Adrenal gland (tissue), 5 donors: Measurements from ENCODE around the gene ALKBH4.

ENCODE experiments used
- CTCF ChIP-seq, 6 experiments: fragments of 450-650 bp in 4 of 6; fragments of 200-600 bp in 2 of 6; sonication (generic) in 1 of 6; IDR thresholded peaks; 1 replicate in 5 of 6; 2 replicates in 1 of 6; pipeline versions ENCODE4 v1.5.1 to v1.8.0; 2016 to 2021; ENCODE audit warnings: antibody characterized with exemption in 6 of 6, mild to moderate bottlenecking in 2 of 6, moderate library complexity in 1 of 6
- POLR2A ChIP-seq, 2 donors: fragments of 450-650 bp; IDR thresholded peaks; one replicate each; pipeline ENCODE4 v1.6.1; 2017; ENCODE audit warnings: antibody characterized with exemption in 2 of 2, mild to moderate bottlenecking in 2 of 2, moderate library complexity in 1 of 2
- donor health status: DM: no; HTN: no; CAD: no.

GRCh38 chr7:102460467-102460866 lies 4.2 kb downstream of the ALKBH4 start:
- TF ChIP-seq POLR2A (IDR thresholded peaks at IDR 0.05) (no peak), CTCF (IDR thresholded peaks at IDR 0.05) (no peak)
